HUES48 (cell line): ENCODE measurements around the gene AXL.

Experiments
- H3K27ac ChIP-seq: one replicate; pipeline ENCODE4 v1.7.0; 2013; ENCODE audit warnings: low read depth, low read length, inconsistent platforms
- H3K27me3 ChIP-seq: 2 replicates; pipeline ENCODE4 v1.6.1; 2013; ENCODE audit warnings: mild to moderate bottlenecking, low read length; ENCODE audit not compliant: control insufficient read depth, insufficient read depth
- H3K36me3 ChIP-seq: 2 replicates; pipeline ENCODE4 v1.6.1; 2013; ENCODE audit warnings: low read length; ENCODE audit not compliant: control insufficient read depth, insufficient read depth
- H3K4me1 ChIP-seq: 2 replicates; pipeline ENCODE4 v1.6.1; 2013; ENCODE audit warnings: mild to moderate bottlenecking, low read length; ENCODE audit not compliant: control insufficient read depth, insufficient read depth
- H3K4me3 ChIP-seq: 2 replicates; pipeline ENCODE4 v1.5.1; 2013; ENCODE audit warnings: mild to moderate bottlenecking, low read depth, low read length
- H3K9ac ChIP-seq: 2 replicates; pipeline ENCODE4 v1.6.1; 2013; ENCODE audit warnings: mild to moderate bottlenecking, low read depth, low read length, moderate library complexity
- H3K9me3 ChIP-seq: 2 replicates; pipeline ENCODE4 v1.6.1; 2013; ENCODE audit warnings: low read length; ENCODE audit not compliant: control insufficient read depth, insufficient read depth

Gene AXL

GRCh38 chr19:41263042-41263849, 44.2 kb downstream of the AXL start:
- peak overlapping the region; percentile 99 for H3K27ac ChIP-seq
- H3K9me3 ChIP-seq = no peaks in the 10 kb centered on the region
- H3K36me3 ChIP-seq = peaks cover 28% of the 10 kb centered on the region
- H3K27me3 ChIP-seq = no peaks in the 10 kb centered on the region
- peak overlapping the region; percentile 85 for H3K4me3 ChIP-seq
- H3K9ac ChIP-seq = peak overlapping the region; percentile 87
- H3K4me1 ChIP-seq = peaks cover 6% of the 10 kb centered on the region; the same call in 1 of the 2 replicates

DNA sequence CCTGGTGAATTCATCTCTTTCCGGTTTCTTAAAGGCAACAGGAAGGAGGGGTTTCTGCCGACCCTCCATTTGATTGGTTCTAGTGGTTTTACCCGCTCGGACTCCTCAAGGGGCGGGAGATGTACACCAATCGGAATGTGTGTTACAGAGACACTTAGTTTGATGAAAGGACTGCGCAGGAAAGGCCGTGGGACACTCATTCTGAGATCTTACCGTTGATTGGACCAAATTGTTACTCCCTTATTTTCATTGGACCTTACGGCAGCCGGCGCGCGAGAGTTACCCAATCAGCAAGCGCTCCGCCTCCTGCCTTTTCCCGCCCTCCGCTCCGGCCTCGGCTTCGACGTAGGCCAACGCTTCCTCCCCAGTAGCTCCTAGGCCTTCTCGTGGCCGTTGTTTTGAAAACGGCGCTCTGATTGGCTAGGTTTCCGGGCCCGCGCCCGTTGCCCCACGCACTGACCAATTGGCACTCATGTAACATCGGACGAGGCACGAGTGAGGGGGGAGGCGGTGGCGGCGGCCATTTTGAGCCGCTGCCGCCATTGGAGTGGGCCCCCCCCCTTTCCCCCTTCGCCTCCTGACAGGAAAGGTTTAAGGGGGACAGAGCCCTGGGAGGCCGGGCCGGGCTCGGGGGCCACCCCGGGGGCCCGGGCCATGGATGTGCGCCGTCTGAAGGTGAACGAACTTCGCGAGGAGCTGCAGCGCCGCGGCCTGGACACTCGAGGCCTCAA, 45.0 kb downstream of the AXL start, which contains the start of gene HNRNPUL1:
HNRNPUL1 (plus strand) TSS at position 523 of the 731 bp plus-strand sequence; CDS start at position 655, 132 bp downstream.
- H3K27ac ChIP-seq = peak within 1 kb of the TSS; percentile 99

DNA sequence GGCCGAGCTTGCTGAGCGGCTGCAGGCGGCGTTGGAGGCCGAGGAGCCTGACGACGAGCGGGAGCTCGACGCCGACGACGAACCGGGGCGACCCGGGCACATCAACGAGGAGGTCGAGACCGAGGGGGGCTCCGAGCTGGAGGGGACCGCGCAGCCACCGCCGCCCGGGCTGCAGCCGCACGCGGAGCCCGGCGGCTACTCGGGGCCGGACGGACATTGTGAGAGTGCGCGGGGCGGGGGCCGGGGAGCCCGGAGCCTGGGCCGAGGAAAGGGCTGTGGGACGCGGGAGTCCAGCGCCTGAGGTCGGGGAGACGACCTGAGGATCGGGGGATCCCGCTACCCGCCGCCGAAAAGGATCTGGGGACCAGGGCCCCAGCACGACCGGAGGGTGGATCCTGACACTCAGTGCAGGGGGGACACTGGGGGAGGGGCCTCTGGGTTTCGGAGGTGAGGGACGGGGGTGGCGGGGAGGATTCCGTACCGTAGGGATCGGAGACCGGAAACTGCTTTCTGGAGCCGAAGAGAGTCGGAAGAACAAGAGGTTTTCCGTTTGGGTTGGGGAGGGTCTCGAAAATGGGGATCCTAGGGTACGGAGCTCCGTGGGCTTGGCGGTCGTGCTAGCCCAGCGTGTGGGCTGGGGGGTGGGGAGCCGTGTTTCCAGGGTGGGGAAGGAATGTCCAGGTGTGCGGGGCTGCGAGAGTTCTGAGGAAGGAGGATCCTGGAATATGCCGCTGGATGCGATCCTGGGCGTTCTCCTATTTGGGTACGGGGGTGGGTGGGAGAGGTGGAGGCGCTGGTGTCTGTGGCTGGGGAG, 45.8 kb downstream of the AXL start:
- Histone ChIP-seq H3K36me3 (peaks cover 28% of the 10 kb centered on the region), H3K9me3 (no peaks in the 10 kb centered on the region), H3K9ac (peak overlapping the region; percentile 99), H3K4me1 (peaks cover 6% of the 10 kb centered on the region; the same call in 1 of the 2 replicates), H3K27me3 (no peaks in the 10 kb centered on the region), H3K4me3 (peak overlapping the region; percentile 87), H3K27ac (peak overlapping the region; percentile 99)

More for the DNA sequence above, 45.0 kb downstream of the AXL start, which contains the start of gene HNRNPUL1:
- H3K4me1 ChIP-seq = peaks cover 6% of the 10 kb centered on the region; the same call in 1 of the 2 replicates
- peak within 1 kb of the TSS; percentile 87 for H3K4me3 ChIP-seq
- H3K27me3 ChIP-seq = no peaks in the 10 kb centered on the region
- peaks cover 28% of the 10 kb centered on the region for H3K36me3 ChIP-seq
- H3K9me3 ChIP-seq = no peaks in the 10 kb centered on the region
- H3K9ac ChIP-seq = peak within 1 kb of the TSS; percentile 99

- Histone ChIP-seq H3K4me3 (peak overlapping the region; percentile 87), H3K9ac (peak overlapping the region; percentile 99), H3K36me3 (peaks cover 35% of the 10 kb centered on the region), H3K27ac (peak overlapping the region; percentile 99), H3K4me1 (peaks cover 6% of the 10 kb centered on the region; the same call in 1 of the 2 replicates), H3K9me3 (no peaks in the 10 kb centered on the region), H3K27me3 (no peaks in the 10 kb centered on the region)
Observed at GRCh38 chr19:41265395-41266153, 46.6 kb downstream of the AXL start.

DNA sequence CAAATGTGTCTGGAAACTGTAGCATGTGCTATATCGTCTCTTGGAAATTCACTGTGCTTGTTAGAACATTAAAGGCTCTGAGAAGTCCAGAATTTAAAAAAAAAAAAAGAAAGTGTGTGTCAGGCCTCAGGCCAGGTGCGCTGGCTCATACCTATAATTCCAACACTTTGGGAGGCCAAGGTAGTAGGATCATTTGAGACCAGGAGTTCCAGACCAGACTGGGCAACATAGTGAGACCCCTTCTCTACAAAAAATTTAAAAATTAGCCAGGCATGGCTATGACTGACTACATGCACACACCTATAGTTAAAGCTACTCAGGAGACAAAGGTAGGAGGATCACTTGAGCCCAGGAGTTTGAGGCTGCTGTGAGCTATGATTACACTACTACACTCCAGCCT, 50.0 kb downstream of the AXL start:
- no peak overlapping the region for H3K4me3 ChIP-seq
- H3K27ac ChIP-seq = no peak overlapping the region
- H3K27me3 ChIP-seq = no peaks in the 10 kb centered on the region
- peaks cover 6% of the 10 kb centered on the region; the same call in 1 of the 2 replicates for H3K4me1 ChIP-seq
- H3K36me3 ChIP-seq = peaks cover 70% of the 10 kb centered on the region
- no peaks in the 10 kb centered on the region for H3K9me3 ChIP-seq
- H3K9ac ChIP-seq = no peak overlapping the region

- H3K27ac ChIP-seq = no peak overlapping the region
- no peaks in the 10 kb centered on the region for H3K27me3 ChIP-seq
- H3K36me3 ChIP-seq = peaks cover 75% of the 10 kb centered on the region
- peaks cover 6% of the 10 kb centered on the region; the same call in 1 of the 2 replicates for H3K4me1 ChIP-seq
- no peak overlapping the region for H3K9ac ChIP-seq
- no peak overlapping the region for H3K4me3 ChIP-seq
- H3K9me3 ChIP-seq = no peaks in the 10 kb centered on the region
Observed at GRCh38 chr19:41269571-41269970, 50.5 kb downstream of the AXL start.

GRCh38 chr19:41273076-41273475, 54.1 kb downstream of the AXL start:
- no peaks in the 10 kb centered on the region for H3K9me3 ChIP-seq
- no peak overlapping the region for H3K27ac ChIP-seq
- H3K36me3 ChIP-seq = peaks cover 98% of the 10 kb centered on the region
- H3K27me3 ChIP-seq = no peaks in the 10 kb centered on the region
- H3K9ac ChIP-seq = no peak overlapping the region
- no peaks in the 10 kb centered on the region for H3K4me1 ChIP-seq
- H3K4me3 ChIP-seq = no peak overlapping the region

DNA sequence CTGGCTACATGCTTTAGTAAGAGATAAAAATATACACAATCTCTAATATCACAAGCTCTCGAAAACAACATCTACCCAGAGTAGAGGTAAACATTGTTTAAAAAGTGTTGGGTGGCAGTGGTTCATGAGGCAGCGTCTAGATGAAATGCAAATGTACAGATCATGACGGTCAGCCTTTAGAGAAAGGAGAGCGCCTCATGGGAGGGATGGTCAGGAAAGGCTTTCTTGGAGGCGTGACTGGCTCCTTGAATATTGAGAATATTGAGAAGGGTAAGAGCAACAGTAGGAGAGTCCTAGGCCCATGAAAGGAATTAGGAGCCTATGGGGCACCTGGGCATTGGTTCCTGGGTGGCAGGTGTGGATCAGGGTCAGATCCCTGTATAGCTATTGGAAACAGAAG, 55.8 kb downstream of the AXL start:
- Histone ChIP-seq H3K27me3 (no peaks in the 10 kb centered on the region), H3K9me3 (no peaks in the 10 kb centered on the region), H3K4me3 (no peak overlapping the region), H3K9ac (no peak overlapping the region), H3K36me3 (peaks cover 99% of the 10 kb centered on the region), H3K4me1 (no peaks in the 10 kb centered on the region), H3K27ac (no peak overlapping the region)

DNA sequence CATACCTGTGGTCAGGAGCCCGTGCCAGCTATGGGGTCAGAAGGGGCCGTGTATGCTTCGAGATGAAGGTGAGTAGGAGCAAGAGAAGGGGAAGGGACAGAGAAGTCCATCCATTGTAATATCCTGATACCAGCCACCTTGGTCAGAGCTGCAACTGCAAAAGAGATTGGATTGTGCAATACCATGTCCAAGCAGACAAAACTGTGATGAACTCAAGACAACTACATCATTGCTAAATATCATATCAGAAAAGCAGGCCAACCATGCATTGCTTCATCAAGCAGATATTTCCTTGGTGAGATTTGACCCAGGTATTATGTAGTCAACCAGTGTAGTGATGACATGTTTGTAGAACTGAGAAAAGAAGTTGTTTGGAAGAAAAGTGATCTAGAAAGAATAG, 57.2 kb downstream of the AXL start:
- peaks cover 99% of the 10 kb centered on the region for H3K36me3 ChIP-seq
- H3K27ac ChIP-seq = no peak overlapping the region
- H3K9me3 ChIP-seq = no peaks in the 10 kb centered on the region
- no peak overlapping the region for H3K4me3 ChIP-seq
- H3K27me3 ChIP-seq = no peaks in the 10 kb centered on the region
- H3K4me1 ChIP-seq = no peaks in the 10 kb centered on the region
- H3K9ac ChIP-seq = no peak overlapping the region

GRCh38 chr19:41278478-41278877, 59.5 kb downstream of the AXL start:
- H3K4me1 ChIP-seq = no peaks in the 10 kb centered on the region
- no peaks in the 10 kb centered on the region for H3K27me3 ChIP-seq
- H3K9ac ChIP-seq = no peak overlapping the region
- H3K36me3 ChIP-seq = peaks cover 97% of the 10 kb centered on the region
- no peak overlapping the region for H3K27ac ChIP-seq
- no peak overlapping the region for H3K4me3 ChIP-seq
- H3K9me3 ChIP-seq = no peaks in the 10 kb centered on the region
